ENCODE measurements around the gene DAGLA.

The DAGLA gene

DNA sequence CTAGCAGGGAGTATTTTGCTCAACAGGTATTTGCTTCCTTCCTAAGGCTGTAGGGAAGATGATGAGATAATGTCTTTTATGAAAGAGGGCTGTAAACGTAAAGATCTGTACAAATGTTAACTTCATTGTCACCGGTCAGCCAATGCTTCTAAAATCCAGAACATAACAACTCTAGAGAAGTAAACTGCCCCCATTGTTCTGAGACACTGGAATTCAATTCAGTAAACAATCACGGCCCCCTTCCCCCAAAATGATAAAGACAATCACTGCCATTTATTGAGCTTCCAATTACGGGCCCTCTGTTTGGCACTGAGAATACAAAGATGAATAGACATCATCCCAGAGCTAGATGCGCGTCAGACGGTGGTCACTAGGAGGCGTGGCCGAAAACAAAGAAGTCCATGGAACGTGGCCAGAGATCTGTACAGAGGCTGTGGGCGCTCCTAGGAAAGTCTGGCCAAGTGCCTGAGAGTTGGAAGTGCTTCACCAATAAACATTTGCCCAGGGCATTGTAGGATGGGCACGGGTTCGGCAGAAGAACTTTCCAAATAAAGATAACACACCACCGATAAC, 111.6 kb downstream of the DAGLA start:
- Histone ChIP-seq H3K36me3 (peaks cover 50 to 71% (median 62%) of the 10 kb centered on the region in 11 experiments), H4K20me1 (peaks cover 22 to 54% (median 38%) of the 10 kb centered on the region in 11 experiments; a peak in 18 of 22 replicates), H3K9ac (peak overlapping the region; percentile 96 to 100 (median 99)), H3K4me2 (peak overlapping the region; percentile 82 to 99 (median 90)), H3K4me1 (peaks cover 36 to 67% (median 54%) of the 10 kb centered on the region in 10 experiments), H3K9me3 (replicated peaks in 1 of 11) (no peaks in the 10 kb centered on the region), H3K27me3 (no peaks in the 10 kb centered on the region), H3K27ac (peak overlapping the region; percentile 98 to 100 (median 99)), H3K4me3 (peak overlapping the region; percentile 76 to 89 (median 82))
- TF ChIP-seq Cebpa-rat (IDR thresholded peaks at IDR 0.05), result no peak

DNA sequence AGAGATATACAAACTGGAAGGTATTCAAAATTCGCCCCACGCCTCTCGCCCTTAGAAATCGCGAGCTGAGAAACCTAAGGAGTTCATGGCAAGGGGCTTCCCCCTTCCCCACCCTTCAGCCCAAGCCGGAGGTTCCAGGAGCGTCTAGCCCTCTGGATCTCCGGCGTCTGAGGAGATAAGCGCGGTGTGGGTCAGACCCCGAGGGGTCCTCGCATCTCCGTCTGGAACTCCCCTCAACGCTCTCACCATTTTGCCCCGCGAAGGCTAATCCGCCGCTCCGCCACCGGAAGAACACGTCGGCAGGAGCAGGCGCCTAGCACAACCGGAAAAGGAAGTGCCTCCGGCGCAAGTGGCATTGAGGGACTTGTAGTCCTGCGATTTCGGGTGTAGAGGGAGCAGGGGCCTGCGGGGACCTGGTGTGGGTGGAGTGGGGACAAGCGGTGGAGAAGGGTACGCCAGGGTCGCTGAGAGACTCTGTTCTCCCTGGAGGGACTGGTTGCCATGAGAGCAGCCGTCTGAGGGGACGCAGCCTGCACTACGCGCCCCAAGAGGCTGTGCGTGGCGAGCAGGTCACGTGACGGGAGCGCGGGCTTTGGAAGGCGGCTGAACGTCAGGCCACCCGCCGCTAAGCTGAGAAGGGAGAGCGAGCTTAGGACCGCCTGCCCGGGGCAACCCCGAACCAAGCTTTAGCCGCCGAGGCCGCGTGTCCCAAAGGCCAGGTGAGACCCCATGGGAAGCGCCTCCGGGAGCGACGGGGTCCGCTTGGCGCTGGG, 112.3 kb downstream of the DAGLA start, which contains the start of the genes FEN1 and TMEM258:
FEN1 (plus strand) TSS at position 602 of the 773 bp plus-strand sequence. CDS start 2,451 bp downstream, outside the sequence.
TMEM258 (minus strand) TSS at position 290 of the 773 bp plus-strand sequence; CDS start at position 249, 41 bp downstream.
- H3K4me2 ChIP-seq, result peak within 1 kb of the TSS; percentile 82 to 99 (median 90)
- H3K36me3 ChIP-seq, result peaks cover 44 to 67% (median 59%) of the 10 kb centered on the region in 11 experiments
- H3K9ac ChIP-seq, result peak within 1 kb of the TSS; percentile 96 to 100 (median 99)
- peaks cover 39 to 66% (median 49%) of the 10 kb centered on the region in 10 experiments for H3K4me1 ChIP-seq
- no peaks in the 10 kb centered on the region for H3K27me3 ChIP-seq
- TF ChIP-seq Cebpa-rat (IDR thresholded peaks at IDR 0.05), result no peak
- H4K20me1 ChIP-seq, result peaks cover 18 to 49% (median 34%) of the 10 kb centered on the region in 11 experiments; a peak in 18 of 22 replicates
- H3K27ac ChIP-seq, result peak within 1 kb of the TSS; percentile 98 to 100 (median 99)
- no peaks in the 10 kb centered on the region for H3K9me3 ChIP-seq (replicated peaks in 1 of 11)
- peak within 1 kb of the TSS; percentile 76 to 89 (median 82) for H3K4me3 ChIP-seq

DNA sequence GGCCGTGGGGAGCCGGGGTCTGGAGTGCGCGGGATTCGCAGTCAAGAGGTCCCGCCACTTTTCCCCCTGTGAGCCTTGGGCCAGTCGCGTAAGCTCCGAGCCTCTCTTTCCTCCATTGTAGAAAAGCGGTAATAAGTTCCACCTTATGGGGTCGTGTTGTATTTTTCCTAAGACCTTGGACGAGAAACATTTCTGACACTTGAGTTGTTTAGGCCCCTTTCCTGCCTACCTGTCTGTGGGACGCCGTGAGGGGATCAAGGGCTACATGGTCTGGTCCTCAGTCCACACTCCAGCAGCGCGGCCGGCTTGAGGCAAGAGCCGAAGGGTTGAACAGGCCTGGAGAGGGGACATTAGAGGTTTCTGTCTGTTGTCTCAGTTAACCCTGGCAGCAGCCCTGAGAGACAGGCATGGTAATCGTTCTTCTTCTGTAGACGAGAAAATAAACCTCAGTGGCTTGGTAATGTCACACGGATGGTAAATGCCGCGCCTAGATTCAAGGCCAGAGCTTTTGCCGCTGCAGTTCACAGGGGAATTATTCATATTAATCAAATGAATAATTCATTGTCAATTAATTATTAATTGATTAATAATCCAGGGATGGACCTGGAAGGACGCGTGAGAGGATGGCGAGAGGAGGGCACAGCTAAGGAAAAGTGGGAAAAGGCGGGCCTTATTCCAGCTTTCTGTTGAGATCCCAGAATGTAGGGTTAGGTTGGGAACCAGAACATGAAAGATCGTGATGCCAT, 113.1 kb downstream of the DAGLA start:
- peaks cover 10 to 41% (median 32%) of the 10 kb centered on the region in 11 experiments; a peak in 17 of 22 replicates for H4K20me1 ChIP-seq
- H3K9me3 ChIP-seq (replicated peaks in 1 of 11), result no peaks in the 10 kb centered on the region
- H3K9ac ChIP-seq, result peak overlapping the region; percentile 96 to 100 (median 99)
- TF ChIP-seq Cebpa-rat (IDR thresholded peaks at IDR 0.05), result no peak
- peaks cover 36 to 67% (median 59%) of the 10 kb centered on the region in 11 experiments for H3K36me3 ChIP-seq
- H3K4me3 ChIP-seq, result peak overlapping the region; percentile 76 to 89 (median 82)
- H3K4me1 ChIP-seq, result peaks cover 35 to 59% (median 46%) of the 10 kb centered on the region in 10 experiments
- H3K27me3 ChIP-seq, result no peaks in the 10 kb centered on the region
- H3K4me2 ChIP-seq, result peak overlapping the region; percentile 82 to 99 (median 90)
- H3K27ac ChIP-seq, result peak overlapping the region; percentile 98 to 100 (median 99)

DNA sequence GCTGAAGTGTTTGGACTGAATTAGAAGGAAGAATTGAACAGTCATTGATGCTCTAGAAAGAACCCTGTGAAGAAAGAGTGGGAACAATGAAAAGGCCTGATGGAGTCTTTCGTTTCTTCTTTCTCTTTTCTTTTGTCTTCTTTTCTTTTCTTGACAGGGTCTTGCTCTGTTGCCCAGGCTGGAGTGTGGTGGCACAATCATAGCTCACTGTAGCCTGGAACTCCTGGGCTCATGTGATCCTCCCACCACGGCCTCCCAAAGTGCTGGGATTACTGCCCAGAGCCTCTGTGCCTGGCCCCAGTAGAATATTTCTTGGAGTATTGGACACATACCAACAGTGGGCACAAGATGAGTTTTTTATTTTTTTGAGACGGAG, 113.6 kb downstream of the DAGLA start:
- H3K27ac ChIP-seq, result peak overlapping the region in 10 of 11 experiments; percentile 98 to 100 (median 99); a peak in 21 of 22 replicates
- H4K20me1 ChIP-seq, result peaks cover 6 to 40% (median 34%) of the 10 kb centered on the region in 11 experiments; a peak in 17 of 22 replicates
- H3K9ac ChIP-seq, result peak overlapping the region; percentile 96 to 100 (median 99)
- no peaks in the 10 kb centered on the region for H3K9me3 ChIP-seq (replicated peaks in 1 of 11)
- H3K4me2 ChIP-seq, result peak overlapping the region; percentile 82 to 99 (median 90)
- peaks cover 35 to 55% (median 45%) of the 10 kb centered on the region in 10 experiments for H3K4me1 ChIP-seq
- peaks cover 30 to 67% (median 59%) of the 10 kb centered on the region in 11 experiments for H3K36me3 ChIP-seq
- TF ChIP-seq Cebpa-rat (IDR thresholded peaks at IDR 0.05), result no peak
- no peaks in the 10 kb centered on the region for H3K27me3 ChIP-seq
- H3K4me3 ChIP-seq, result peak overlapping the region; percentile 76 to 89 (median 82)

DNA sequence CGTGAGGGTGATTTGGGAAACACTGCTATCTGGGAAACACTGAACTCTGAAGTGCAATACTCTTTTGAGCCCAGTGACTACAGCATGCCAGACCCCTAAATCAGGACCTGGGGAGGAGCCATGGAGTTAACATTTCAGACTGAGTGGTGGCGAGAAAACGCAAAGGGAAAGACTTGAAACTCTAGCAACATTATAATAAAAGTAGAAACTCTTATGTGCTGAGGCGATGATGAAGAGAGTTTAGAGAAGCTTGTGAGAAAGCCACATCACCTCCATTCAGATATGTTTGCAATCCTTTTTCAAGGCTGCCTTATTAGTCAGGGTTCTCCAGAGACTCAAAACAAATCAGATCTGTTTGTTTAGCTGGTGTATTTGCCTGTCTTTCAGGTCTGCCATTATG, 114.4 kb downstream of the DAGLA start:
- Histone ChIP-seq H4K20me1 (peaks cover 0 to 48% (median 32%) of the 10 kb centered on the region in 11 experiments; a peak in 17 of 22 replicates), H3K9ac (peak overlapping the region; percentile 25 to 100 (median 98); a peak in 17 of 22 replicates), H3K27me3 (no peaks in the 10 kb centered on the region), H3K4me3 (peak overlapping the region in 7 of 10 experiments; percentile 28 to 84 (median 82); a peak in 8 of 20 replicates), H3K9me3 (replicated peaks in 1 of 11) (no peaks in the 10 kb centered on the region), H3K4me2 (peak overlapping the region in 10 of 11 experiments; percentile 82 to 99 (median 90); a peak in 21 of 22 replicates), H3K36me3 (peaks cover 23 to 67% (median 59%) of the 10 kb centered on the region in 11 experiments), H3K27ac (peak overlapping the region in 3 of 11 experiments; percentile 5 to 100 (median 6); a peak in 3 of 22 replicates), H3K4me1 (peaks cover 35 to 61% (median 48%) of the 10 kb centered on the region in 10 experiments)
- no peak for TF ChIP-seq Cebpa-rat (IDR thresholded peaks at IDR 0.05)

DNA sequence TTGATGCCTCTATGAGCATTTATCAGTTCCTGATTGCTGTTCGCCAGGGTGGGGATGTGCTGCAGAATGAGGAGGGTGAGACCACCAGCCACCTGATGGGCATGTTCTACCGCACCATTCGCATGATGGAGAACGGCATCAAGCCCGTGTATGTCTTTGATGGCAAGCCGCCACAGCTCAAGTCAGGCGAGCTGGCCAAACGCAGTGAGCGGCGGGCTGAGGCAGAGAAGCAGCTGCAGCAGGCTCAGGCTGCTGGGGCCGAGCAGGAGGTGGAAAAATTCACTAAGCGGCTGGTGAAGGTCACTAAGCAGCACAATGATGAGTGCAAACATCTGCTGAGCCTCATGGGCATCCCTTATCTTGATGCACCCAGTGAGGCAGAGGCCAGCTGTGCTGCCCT, 115.3 kb downstream of the DAGLA start:
- H3K4me2 ChIP-seq, result peak overlapping the region in 9 of 11 experiments; percentile 82 to 94 (median 90); a peak in 15 of 22 replicates
- H3K36me3 ChIP-seq, result peaks cover 14 to 67% (median 59%) of the 10 kb centered on the region in 11 experiments
- TF ChIP-seq Cebpa-rat (IDR thresholded peaks at IDR 0.05), result no peak
- H3K4me1 ChIP-seq, result peaks cover 35 to 68% (median 46%) of the 10 kb centered on the region in 10 experiments
- peak overlapping the region in 10 of 11 experiments; percentile 25 to 100 (median 98); a peak in 15 of 22 replicates for H3K9ac ChIP-seq
- H3K27me3 ChIP-seq, result no peaks in the 10 kb centered on the region
- H4K20me1 ChIP-seq, result peaks cover 0 to 57% (median 34%) of the 10 kb centered on the region in 11 experiments; a peak in 14 of 22 replicates
- no peaks in the 10 kb centered on the region for H3K9me3 ChIP-seq (replicated peaks in 1 of 11)
- peak overlapping the region in 3 of 10 experiments; percentile 2 to 28 (median 8); a peak in 2 of 20 replicates for H3K4me3 ChIP-seq
- H3K27ac ChIP-seq, result 0 out of 22 replicates have a peak overlapping the region, but pooled peaks of 1 of the 11 experiments have one; percentile 10

DNA sequence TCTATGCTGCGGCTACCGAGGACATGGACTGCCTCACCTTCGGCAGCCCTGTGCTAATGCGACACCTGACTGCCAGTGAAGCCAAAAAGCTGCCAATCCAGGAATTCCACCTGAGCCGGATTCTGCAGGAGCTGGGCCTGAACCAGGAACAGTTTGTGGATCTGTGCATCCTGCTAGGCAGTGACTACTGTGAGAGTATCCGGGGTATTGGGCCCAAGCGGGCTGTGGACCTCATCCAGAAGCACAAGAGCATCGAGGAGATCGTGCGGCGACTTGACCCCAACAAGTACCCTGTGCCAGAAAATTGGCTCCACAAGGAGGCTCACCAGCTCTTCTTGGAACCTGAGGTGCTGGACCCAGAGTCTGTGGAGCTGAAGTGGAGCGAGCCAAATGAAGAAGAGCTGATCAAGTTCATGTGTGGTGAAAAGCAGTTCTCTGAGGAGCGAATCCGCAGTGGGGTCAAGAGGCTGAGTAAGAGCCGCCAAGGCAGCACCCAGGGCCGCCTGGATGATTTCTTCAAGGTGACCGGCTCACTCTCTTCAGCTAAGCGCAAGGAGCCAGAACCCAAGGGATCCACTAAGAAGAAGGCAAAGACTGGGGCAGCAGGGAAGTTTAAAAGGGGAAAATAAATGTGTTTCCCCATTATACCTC, 115.8 kb downstream of the DAGLA start:
- Histone ChIP-seq H4K20me1 (peaks cover 0 to 61% (median 34%) of the 10 kb centered on the region in 11 experiments; a peak in 14 of 22 replicates), H3K27ac (peak overlapping the region in 1 of 11 experiments; percentile 10; a peak in 1 of 22 replicates), H3K4me3 (peak overlapping the region in 1 of 10 experiments; percentile 8; a peak in 1 of 20 replicates), H3K27me3 (no peaks in the 10 kb centered on the region), H3K9me3 (replicated peaks in 1 of 11) (no peaks in the 10 kb centered on the region), H3K4me1 (peaks cover 33 to 63% (median 42%) of the 10 kb centered on the region in 10 experiments), H3K4me2 (peak overlapping the region in 9 of 11 experiments; percentile 82 to 94 (median 90); a peak in 12 of 22 replicates), H3K36me3 (peaks cover 11 to 67% (median 63%) of the 10 kb centered on the region in 11 experiments; a peak in 21 of 22 replicates), H3K9ac (peak overlapping the region in 10 of 11 experiments; percentile 25 to 100 (median 98); a peak in 14 of 22 replicates)
- TF ChIP-seq Cebpa-rat (IDR thresholded peaks at IDR 0.05), result no peak

All from BLaER1 treated with 17β-estradiol and CSF1 and Interleukin-3, amounts not matched to agents 10 nM and 100 nM (cell line).